ENCODE results near the gene LBX2.

DNA sequence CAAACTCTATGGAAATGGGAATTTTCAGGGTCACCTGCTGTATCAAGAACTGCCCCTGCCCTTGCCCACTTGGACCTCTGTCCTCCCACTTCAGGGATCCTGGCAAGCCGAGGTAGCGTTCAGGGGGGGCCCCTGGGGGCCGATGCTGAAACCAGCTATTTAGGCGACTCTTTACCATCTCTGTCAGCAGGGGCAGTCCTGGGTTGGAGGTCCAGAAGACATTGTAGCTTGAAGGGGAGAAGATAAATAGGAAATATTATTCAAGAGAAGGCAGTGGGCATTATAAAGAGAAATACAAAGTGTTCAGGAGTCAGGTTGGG is 36.7 kb downstream of the LBX2 start:
- TF ChIP-seq, protein P1, sequence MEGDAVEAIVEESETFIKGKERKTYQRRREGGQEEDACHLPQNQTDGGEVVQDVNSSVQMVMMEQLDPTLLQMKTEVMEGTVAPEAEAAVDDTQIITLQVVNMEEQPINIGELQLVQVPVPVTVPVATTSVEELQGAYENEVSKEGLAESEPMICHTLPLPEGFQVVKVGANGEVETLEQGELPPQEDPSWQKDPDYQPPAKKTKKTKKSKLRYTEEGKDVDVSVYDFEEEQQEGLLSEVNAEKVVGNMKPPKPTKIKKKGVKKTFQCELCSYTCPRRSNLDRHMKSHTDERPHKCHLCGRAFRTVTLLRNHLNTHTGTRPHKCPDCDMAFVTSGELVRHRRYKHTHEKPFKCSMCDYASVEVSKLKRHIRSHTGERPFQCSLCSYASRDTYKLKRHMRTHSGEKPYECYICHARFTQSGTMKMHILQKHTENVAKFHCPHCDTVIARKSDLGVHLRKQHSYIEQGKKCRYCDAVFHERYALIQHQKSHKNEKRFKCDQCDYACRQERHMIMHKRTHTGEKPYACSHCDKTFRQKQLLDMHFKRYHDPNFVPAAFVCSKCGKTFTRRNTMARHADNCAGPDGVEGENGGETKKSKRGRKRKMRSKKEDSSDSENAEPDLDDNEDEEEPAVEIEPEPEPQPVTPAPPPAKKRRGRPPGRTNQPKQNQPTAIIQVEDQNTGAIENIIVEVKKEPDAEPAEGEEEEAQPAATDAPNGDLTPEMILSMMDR (conservative IDR thresholded peaks at IDR 0.05; ENCODE audit: low read length), result no peak
- no peak for TF ChIP-seq EZH2phosphoT487 (IDR thresholded peaks at IDR 0.05; ENCODE audit: borderline replicate concordance)
